ENCODE results near the gene DTNBP1. TPM values are rescaled to one million over a fixed set of nuclear protein-coding genes. Genes with fewer than 3 reads are reported as not detected.

The DTNBP1 gene
- total and polyA plus RNA-seq, 4 donors, result 3.1 to 6.0 (median 4.3) TPM

DNA sequence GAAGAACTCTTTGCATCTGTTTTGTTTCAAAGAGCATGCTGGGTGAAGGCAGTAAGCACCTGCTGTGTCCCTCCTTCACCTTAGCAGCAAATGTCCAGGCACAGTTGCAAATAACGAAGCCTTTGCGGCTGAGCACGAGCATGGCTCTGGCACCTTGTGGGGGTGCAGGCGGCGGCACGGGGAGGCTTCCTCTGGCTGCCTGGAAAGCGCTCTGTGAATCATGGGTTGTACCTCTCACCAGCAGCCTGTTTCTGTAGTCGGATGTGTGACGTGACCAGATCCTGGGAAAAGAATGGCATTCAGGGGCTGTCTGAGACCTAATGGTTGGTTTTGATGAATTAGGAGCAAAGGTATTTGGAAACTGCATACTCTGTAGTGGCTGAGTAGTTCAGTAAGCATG, 144.8 kb downstream of the DTNBP1 start (continued):
- TF ChIP-seq YY1 (IDR thresholded peaks at IDR 0.05) (no peak), HNF4G (IDR thresholded peaks at IDR 0.05) (no peak)
- TF ChIP-seq, protein P1, sequence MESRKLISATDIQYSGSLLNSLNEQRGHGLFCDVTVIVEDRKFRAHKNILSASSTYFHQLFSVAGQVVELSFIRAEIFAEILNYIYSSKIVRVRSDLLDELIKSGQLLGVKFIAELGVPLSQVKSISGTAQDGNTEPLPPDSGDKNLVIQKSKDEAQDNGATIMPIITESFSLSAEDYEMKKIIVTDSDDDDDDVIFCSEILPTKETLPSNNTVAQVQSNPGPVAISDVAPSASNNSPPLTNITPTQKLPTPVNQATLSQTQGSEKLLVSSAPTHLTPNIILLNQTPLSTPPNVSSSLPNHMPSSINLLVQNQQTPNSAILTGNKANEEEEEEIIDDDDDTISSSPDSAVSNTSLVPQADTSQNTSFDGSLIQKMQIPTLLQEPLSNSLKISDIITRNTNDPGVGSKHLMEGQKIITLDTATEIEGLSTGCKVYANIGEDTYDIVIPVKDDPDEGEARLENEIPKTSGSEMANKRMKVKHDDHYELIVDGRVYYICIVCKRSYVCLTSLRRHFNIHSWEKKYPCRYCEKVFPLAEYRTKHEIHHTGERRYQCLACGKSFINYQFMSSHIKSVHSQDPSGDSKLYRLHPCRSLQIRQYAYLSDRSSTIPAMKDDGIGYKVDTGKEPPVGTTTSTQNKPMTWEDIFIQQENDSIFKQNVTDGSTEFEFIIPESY (IDR thresholded peaks at IDR 0.05), result no peak

DNA sequence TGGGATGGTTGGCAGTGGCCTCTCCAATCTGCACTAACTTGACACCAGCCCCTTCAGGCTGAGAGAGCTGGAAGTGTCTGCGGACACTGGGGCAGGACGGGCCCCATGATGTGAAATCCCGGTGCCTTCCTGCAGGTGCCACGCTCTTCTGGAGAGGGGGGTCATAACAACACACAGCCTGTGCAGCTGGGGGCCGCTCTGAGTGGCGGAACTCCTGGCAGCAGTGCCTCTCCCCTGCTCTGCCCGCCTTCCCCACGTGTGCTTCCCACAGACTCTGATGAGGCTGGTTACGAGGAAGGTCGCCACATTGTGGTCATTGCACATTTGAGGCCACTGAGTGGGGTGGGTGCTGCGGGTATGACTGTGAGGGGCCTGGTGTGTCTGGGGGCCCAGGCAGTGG, 145.2 kb downstream of the DTNBP1 start:
- H3K4me1 ChIP-seq (ENCODE audit: control insufficient read depth in 4 of 4, insufficient read depth in 4 of 4, low read length in 3 of 4), result no peaks in the 10 kb centered on the region
- no peak overlapping the region for H3K27ac ChIP-seq (ENCODE audit: low read depth in 1 of 2, low read length in 2 of 2)
- H3K27me3 ChIP-seq (ENCODE audit: control insufficient read depth in 4 of 4, insufficient read depth in 4 of 4, low read length in 3 of 4), result no peaks in the 10 kb centered on the region
- TF ChIP-seq, protein P2, sequence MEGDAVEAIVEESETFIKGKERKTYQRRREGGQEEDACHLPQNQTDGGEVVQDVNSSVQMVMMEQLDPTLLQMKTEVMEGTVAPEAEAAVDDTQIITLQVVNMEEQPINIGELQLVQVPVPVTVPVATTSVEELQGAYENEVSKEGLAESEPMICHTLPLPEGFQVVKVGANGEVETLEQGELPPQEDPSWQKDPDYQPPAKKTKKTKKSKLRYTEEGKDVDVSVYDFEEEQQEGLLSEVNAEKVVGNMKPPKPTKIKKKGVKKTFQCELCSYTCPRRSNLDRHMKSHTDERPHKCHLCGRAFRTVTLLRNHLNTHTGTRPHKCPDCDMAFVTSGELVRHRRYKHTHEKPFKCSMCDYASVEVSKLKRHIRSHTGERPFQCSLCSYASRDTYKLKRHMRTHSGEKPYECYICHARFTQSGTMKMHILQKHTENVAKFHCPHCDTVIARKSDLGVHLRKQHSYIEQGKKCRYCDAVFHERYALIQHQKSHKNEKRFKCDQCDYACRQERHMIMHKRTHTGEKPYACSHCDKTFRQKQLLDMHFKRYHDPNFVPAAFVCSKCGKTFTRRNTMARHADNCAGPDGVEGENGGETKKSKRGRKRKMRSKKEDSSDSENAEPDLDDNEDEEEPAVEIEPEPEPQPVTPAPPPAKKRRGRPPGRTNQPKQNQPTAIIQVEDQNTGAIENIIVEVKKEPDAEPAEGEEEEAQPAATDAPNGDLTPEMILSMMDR (IDR thresholded peaks at IDR 0.05; ENCODE audit: low read depth, low read length, missing input control), result no peak
- no peak for TF ChIP-seq NR2F2 (IDR thresholded peaks at IDR 0.05)
- TF ChIP-seq, protein P3, sequence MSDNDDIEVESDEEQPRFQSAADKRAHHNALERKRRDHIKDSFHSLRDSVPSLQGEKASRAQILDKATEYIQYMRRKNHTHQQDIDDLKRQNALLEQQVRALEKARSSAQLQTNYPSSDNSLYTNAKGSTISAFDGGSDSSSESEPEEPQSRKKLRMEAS (IDR thresholded peaks at IDR 0.05), result no peak
- no peak for DNase-seq (ENCODE audit: low spot score)
- no peaks in the 10 kb centered on the region for H3K9me3 ChIP-seq (ENCODE audit: control insufficient read depth in 4 of 4, low read length in 3 of 4)
- WGBS, result 96% methylated on average over 11 of the region's 11 CpGs
- H3K36me3 ChIP-seq (ENCODE audit: control insufficient read depth in 4 of 4, insufficient read depth in 3 of 4, low read depth in 1 of 4, low read length in 3 of 4), result peaks cover 3 to 32% (median 8%) of the 10 kb centered on the region in 4 donors
- no peak overlapping the region for H3K4me3 ChIP-seq (ENCODE audit: low read depth in 1 of 3, low read length in 3 of 3)
- no peak overlapping the region for H3K9ac ChIP-seq (ENCODE audit: low read depth in 1 of 2, low read length in 2 of 2)

DNA sequence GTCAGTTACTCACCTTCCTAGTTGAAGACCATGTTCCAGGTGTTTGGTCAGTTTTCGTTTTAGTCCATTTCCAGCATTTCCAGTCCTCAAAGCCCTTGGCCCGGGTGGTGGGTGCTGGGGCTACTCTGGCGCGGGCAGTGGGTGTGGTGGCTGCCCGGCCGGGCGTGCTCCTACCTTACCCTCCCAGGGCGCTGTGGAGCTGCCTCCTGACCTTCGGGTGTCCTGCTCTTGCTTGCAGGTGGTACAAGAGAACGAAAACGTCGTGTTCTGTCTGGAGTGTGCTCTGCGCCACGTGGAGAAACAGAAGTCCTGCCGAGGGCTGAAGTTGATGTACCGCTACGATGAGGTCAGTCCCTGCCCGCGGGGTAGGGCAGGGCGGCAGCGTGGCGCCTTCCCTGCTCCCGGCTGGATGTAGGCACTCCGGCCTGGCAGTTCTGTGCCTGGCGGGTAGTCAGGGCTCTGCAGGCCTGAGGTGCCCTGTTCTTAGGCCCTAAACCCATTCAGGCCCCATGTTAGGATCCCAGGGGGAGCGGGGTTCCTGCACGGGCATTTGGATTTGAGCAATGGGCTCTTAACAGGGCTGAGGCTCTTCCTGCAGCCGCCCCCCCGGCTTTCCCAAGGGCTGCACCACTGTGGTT, 145.8 kb downstream of the DTNBP1 start:
- Histone ChIP-seq H3K9ac (ENCODE audit: low read depth in 1 of 2, low read length in 2 of 2) (no peak overlapping the region), H3K4me3 (ENCODE audit: low read depth in 1 of 3, low read length in 3 of 3) (no peak overlapping the region), H3K4me1 (ENCODE audit: control insufficient read depth in 4 of 4, insufficient read depth in 4 of 4, low read length in 3 of 4) (peaks cover 0 to 3% (median under 1%) of the 10 kb centered on the region in 4 donors), H3K9me3 (ENCODE audit: control insufficient read depth in 4 of 4, low read length in 3 of 4) (no peaks in the 10 kb centered on the region), H3K27me3 (ENCODE audit: control insufficient read depth in 4 of 4, insufficient read depth in 4 of 4, low read length in 3 of 4) (no peaks in the 10 kb centered on the region), H3K27ac (ENCODE audit: low read depth in 1 of 2, low read length in 2 of 2) (no peak overlapping the region), H3K36me3 (ENCODE audit: control insufficient read depth in 4 of 4, insufficient read depth in 3 of 4, low read depth in 1 of 4, low read length in 3 of 4) (peaks cover 1 to 32% (median 7%) of the 10 kb centered on the region in 4 donors)
- 98% methylated on average over 29 of the region's 29 CpGs for WGBS
- no peak for DNase-seq (ENCODE audit: low spot score)
- TF ChIP-seq GABPA (IDR thresholded peaks at IDR 0.05 in 1 of 2, conservative IDR thresholded peaks at IDR 0.05 in 1 of 2) (no peak), RXRA (IDR thresholded peaks at IDR 0.05) (no peak), NR2F2 (IDR thresholded peaks at IDR 0.05) (no peak), JUND (IDR thresholded peaks at IDR 0.05) (no peak), FOXA1 (IDR thresholded peaks at IDR 0.05) (no peak), HNF4A (conservative IDR thresholded peaks at IDR 0.05) (no peak), REST (IDR thresholded peaks at IDR 0.05) (no peak), YY1 (IDR thresholded peaks at IDR 0.05) (no peak), EGR1 (IDR thresholded peaks at IDR 0.05; ENCODE audit: low read depth in 2 of 2) (no peak), RAD21 (IDR thresholded peaks at IDR 0.05) (no peak), SP1 (IDR thresholded peaks at IDR 0.05) (no peak), HNF4G (IDR thresholded peaks at IDR 0.05) (no peak), TAF1 (conservative IDR thresholded peaks at IDR 0.05) (no peak), ATF3 (IDR thresholded peaks at IDR 0.05) (no peak)
- TF ChIP-seq, protein P2 (IDR thresholded peaks at IDR 0.05; ENCODE audit: low read depth, low read length, missing input control), result no peak
- TF ChIP-seq, protein P1 (IDR thresholded peaks at IDR 0.05), result no peak

Data from liver (tissue), 9 donors.